Left ventricle myocardium inferior (tissue), 1 donor: ENCODE results near the gene CEACAM16. TPM values are rescaled to one million over a fixed set of nuclear protein-coding genes. Genes with fewer than 3 reads are reported as not detected.
"Not testable (repeated sequence)": the region's sequence is repeated elsewhere in the genome, so short reads cannot be mapped to it uniquely, and the experiment has no call there.

Experiments
- DNase-seq: peaks from one replicate; pipeline ENCODE4 v3.0.0-alpha.2; 2020
- H3K27ac ChIP-seq: fragments of 200-600 bp; replicated peaks from 2 replicates; pipeline ENCODE4 v1.8.0; 2021
- H3K27me3 ChIP-seq: fragments of 200-600 bp; 2 replicates; pipeline ENCODE4 v1.8.0; 2021; ENCODE audit warnings: low read depth
- H3K36me3 ChIP-seq: fragments of 200-600 bp; 2 replicates; pipeline ENCODE4 v1.8.0; 2021
- H3K4me1 ChIP-seq: fragments of 200-600 bp; 2 replicates; pipeline ENCODE4 v1.8.0; 2021
- H3K4me3 ChIP-seq: fragments of 200-600 bp; 2 replicates; pipeline ENCODE4 v1.8.0; 2021; ENCODE audit warnings: mild to moderate bottlenecking, moderate library complexity
- H3K9me3 ChIP-seq: fragments of 200-600 bp; replicated peaks from 2 replicates; pipeline ENCODE4 v1.8.0; 2021
- CTCF ChIP-seq: fragments of 200-600 bp; IDR thresholded peaks from 2 replicates; pipeline ENCODE4 v1.8.0; 2021; ENCODE audit warnings: antibody characterized with exemption, mild to moderate bottlenecking, borderline replicate concordance
- intact Hi-C: fragments of 100-400 bp; cut with micrococcal nuclease; formaldehyde crosslinking; loops from one replicate; pipeline ENCODE4 v1.11.0; 2022
- total RNA-seq: library from RNA; stranded (reverse); fragmentation: NEBNext Ultra II Directional; extraction: Animal tissue kit (Norgen Biotek cat#: 25700); gene quantifications from one replicate; pipeline ENCODE4 v1.2.1, GENCODE V29; 2021
- donor health status: DM: no; HTN: yes; CAD: no; lungs with severe emphysema.

Gene CEACAM16
- total RNA-seq, 1 donor from 2014 or later = not detected

GRCh38 chr19:44706506-44707236, 7.7 kb downstream of the CEACAM16 start:
- intact Hi-C loops = no loop called here
- no peak for DNase-seq
- Histone ChIP-seq H3K36me3 (no peaks in the 10 kb centered on the region), H3K9me3 (no peaks in the 10 kb centered on the region), H3K4me1 (no peaks in the 10 kb centered on the region), H3K4me3 (no peak overlapping the region), H3K27ac (no peak overlapping the region), H3K27me3 (no peaks in the 10 kb centered on the region)
- no peak for TF ChIP-seq CTCF

- Histone ChIP-seq H3K4me1 (no peaks in the 10 kb centered on the region), H3K4me3 (no peak overlapping the region), H3K36me3 (no peaks in the 10 kb centered on the region), H3K27me3 (no peaks in the 10 kb centered on the region), H3K9me3 (no peaks in the 10 kb centered on the region), H3K27ac (no peak overlapping the region)
- DNase-seq = no peak
- intact Hi-C loops = no loop called here
- no peak for TF ChIP-seq CTCF
These were observed 8.8 kb downstream of the CEACAM16 start for GRCh38 chr19:44707794-44708193.

GRCh38 chr19:44708940-44709339, 10.0 kb downstream of the CEACAM16 start:
- no peak for TF ChIP-seq CTCF

GRCh38 chr19:44709434-44710266, 10.7 kb downstream of the CEACAM16 start:
- H3K27ac ChIP-seq, DNase-seq, H3K27me3 ChIP-seq, H3K36me3 ChIP-seq, H3K9me3 ChIP-seq, intact Hi-C loops, H3K4me1 ChIP-seq, H3K4me3 ChIP-seq: not testable (repeated sequence)

More at GRCh38 chr19:44708940-44709339, 10.0 kb downstream of the CEACAM16 start:
- DNase-seq = no peak
- Histone ChIP-seq H3K9me3 (no peaks in the 10 kb centered on the region), H3K27me3 (no peaks in the 10 kb centered on the region), H3K36me3 (no peaks in the 10 kb centered on the region), H3K27ac (no peak overlapping the region), H3K4me3 (no peak overlapping the region), H3K4me1 (no peaks in the 10 kb centered on the region)
- intact Hi-C loops = no loop called here

GRCh38 chr19:44710483-44710882, 11.5 kb downstream of the CEACAM16 start:
- no peaks in the 10 kb centered on the region for H3K27me3 ChIP-seq
- H3K4me1 ChIP-seq = no peaks in the 10 kb centered on the region
- H3K36me3 ChIP-seq = no peaks in the 10 kb centered on the region
- no peak for TF ChIP-seq CTCF
- intact Hi-C loops = no loop called here
- no peak overlapping the region for H3K4me3 ChIP-seq
- no peak overlapping the region for H3K27ac ChIP-seq
- no peak for DNase-seq
- peaks cover 11% of the 10 kb centered on the region for H3K9me3 ChIP-seq
